ENCODE results near the gene RBM8A.
A peak's percentile ranks its signal among the peaks of the same experiment; 100 is the strongest.
"Not testable (repeated sequence)": the region's sequence is repeated elsewhere in the genome, so short reads cannot be mapped to it uniquely, and the experiment has no call there.

The RBM8A gene

GRCh38 chr1:145927916-145928643 lies 796 bp upstream of the RBM8A start:
- TF ChIP-seq POLR2AphosphoS5 (IDR thresholded peaks at IDR 0.05; ENCODE audit: borderline replicate concordance, low read depth, low read length) (no peak), FOXP2 (optimal IDR thresholded peaks at IDR 0.05; ENCODE audit: control extremely low read depth, extremely low read length, insufficient read depth) (no peak), EZH2 (IDR thresholded peaks at IDR 0.05) (no peak)
- H3K4me3 ChIP-seq = peak overlapping the region; percentile 100
- H3K9me3 ChIP-seq (ENCODE audit: low read depth, low read length) = no peaks in the 10 kb centered on the region
- H3K9ac ChIP-seq (ENCODE audit: insufficient read length) = peak overlapping the region; percentile 100
- H3K36me3 ChIP-seq (ENCODE audit: insufficient read depth, low read length) = peaks cover 19% of the 10 kb centered on the region
- no peak for DNase-seq (ENCODE audit: low read depth, low spot score)
- H3K27ac ChIP-seq = peak overlapping the region; percentile 99

GRCh38 chr1:145926686-145927062 lies 610 bp downstream of the RBM8A start:
- TF ChIP-seq FOXP2 (optimal IDR thresholded peaks at IDR 0.05; ENCODE audit: control extremely low read depth, extremely low read length, insufficient read depth) = no peak
- TF ChIP-seq POLR2AphosphoS5 (IDR thresholded peaks at IDR 0.05; ENCODE audit: borderline replicate concordance, low read depth, low read length) = no peak
- TF ChIP-seq EZH2 (IDR thresholded peaks at IDR 0.05) = no peak
- peak overlapping the region; percentile 100 for H3K4me3 ChIP-seq

GRCh38 chr1:145922266-145922665 lies 5.0 kb downstream of the RBM8A start:
- no peak for DNase-seq (ENCODE audit: low read depth, low spot score)
- H3K9me3 ChIP-seq (ENCODE audit: low read depth, low read length) = no peaks in the 10 kb centered on the region
- H3K9ac ChIP-seq (ENCODE audit: insufficient read length) = no peak overlapping the region
- no peak overlapping the region for H3K4me3 ChIP-seq
- H3K36me3 ChIP-seq (ENCODE audit: insufficient read depth, low read length) = peaks cover 21% of the 10 kb centered on the region
- peak overlapping the region; percentile 57; the same call in 1 of the 2 replicates for H3K27ac ChIP-seq
- no peak for TF ChIP-seq POLR2AphosphoS5 (IDR thresholded peaks at IDR 0.05; ENCODE audit: borderline replicate concordance, low read depth, low read length)
- no peak for TF ChIP-seq FOXP2 (optimal IDR thresholded peaks at IDR 0.05; ENCODE audit: control extremely low read depth, extremely low read length, insufficient read depth)
- TF ChIP-seq EZH2 (IDR thresholded peaks at IDR 0.05) = no peak

More at GRCh38 chr1:145926686-145927062, 610 bp downstream of the RBM8A start:
- no peak for DNase-seq (ENCODE audit: low read depth, low spot score)
- Histone ChIP-seq H3K27ac (peak overlapping the region; percentile 89), H3K9ac (ENCODE audit: insufficient read length) (peak overlapping the region; percentile 100), H3K36me3 (ENCODE audit: insufficient read depth, low read length) (peaks cover 21% of the 10 kb centered on the region), H3K9me3 (ENCODE audit: low read depth, low read length) (no peaks in the 10 kb centered on the region)

GRCh38 chr1:145920297-145920696 lies 7.0 kb downstream of the RBM8A start:
- H3K36me3 ChIP-seq (ENCODE audit: insufficient read depth, low read length); H3K4me3 ChIP-seq; DNase-seq (ENCODE audit: low read depth, low spot score); H3K27ac ChIP-seq; H3K9ac ChIP-seq (ENCODE audit: insufficient read length); H3K9me3 ChIP-seq (ENCODE audit: low read depth, low read length): not testable (repeated sequence)

- Histone ChIP-seq H3K4me3 (peak overlapping the region; percentile 90), H3K36me3 (ENCODE audit: insufficient read depth, low read length) (peaks cover 9% of the 10 kb centered on the region), H3K9me3 (ENCODE audit: low read depth, low read length) (no peaks in the 10 kb centered on the region), H3K27ac (peak overlapping the region; percentile 84), H3K9ac (ENCODE audit: insufficient read length) (peak overlapping the region; percentile 87)
- no peak for DNase-seq (ENCODE audit: low read depth, low spot score)
- TF ChIP-seq POLR2AphosphoS5 (IDR thresholded peaks at IDR 0.05; ENCODE audit: borderline replicate concordance, low read depth, low read length) (no peak), EZH2 (IDR thresholded peaks at IDR 0.05) (no peak), FOXP2 (optimal IDR thresholded peaks at IDR 0.05; ENCODE audit: control extremely low read depth, extremely low read length, insufficient read depth) (no peak)
Observed at GRCh38 chr1:145918992-145919939, 8.0 kb downstream of the RBM8A start.

DNA sequence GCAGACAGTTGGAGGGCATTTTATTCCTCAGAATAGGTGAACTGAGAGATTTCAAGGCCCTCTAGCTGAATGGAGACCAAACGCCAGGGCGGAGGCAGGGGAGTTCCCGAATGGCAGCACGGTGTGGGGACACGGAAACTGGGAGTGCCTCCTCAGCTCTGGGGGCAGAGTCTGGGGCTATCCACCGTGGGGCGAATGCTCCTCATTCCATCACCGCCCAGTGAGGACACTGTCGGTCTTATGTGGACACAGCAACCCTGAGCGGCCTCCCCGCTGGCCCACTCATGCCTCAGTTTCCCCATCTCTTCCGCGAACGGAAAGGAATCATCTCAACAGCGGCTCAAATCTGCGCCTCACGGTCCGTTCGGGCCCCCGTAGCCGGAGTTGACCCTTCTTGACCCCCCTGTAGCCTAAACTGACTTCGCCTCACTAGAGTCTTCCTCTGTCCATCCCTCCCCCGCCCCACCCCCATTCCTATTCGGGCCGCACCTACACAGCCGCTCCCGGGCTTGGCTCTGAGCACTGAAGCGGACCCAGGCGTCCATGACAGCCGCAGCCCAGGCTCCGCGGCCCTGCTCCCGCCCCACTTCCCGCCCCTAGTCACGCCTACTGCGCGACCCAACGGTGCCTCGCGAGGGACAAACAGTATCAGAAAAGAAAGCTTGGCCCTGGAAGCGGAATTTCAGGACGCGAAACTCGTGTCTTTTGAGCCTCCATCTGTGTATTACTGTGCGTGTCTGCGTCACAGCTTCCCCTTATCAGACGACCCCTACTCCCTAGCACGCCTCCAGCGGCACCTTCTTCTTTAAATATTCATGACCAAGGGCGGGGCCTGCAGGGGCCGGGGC lies 8.9 kb downstream of the RBM8A start, which contains the start of gene PEX11B:
TSS of gene PEX11B (minus strand) at position 574 of the 848 bp plus-strand sequence. CDS start at position 545, 29 bp downstream.
- peaks cover 5% of the 10 kb centered on the region for H3K36me3 ChIP-seq (ENCODE audit: insufficient read depth, low read length)
- TF ChIP-seq POLR2AphosphoS5 (IDR thresholded peaks at IDR 0.05; ENCODE audit: borderline replicate concordance, low read depth, low read length) = peak; percentile 66; the same call in 1 of the 2 replicates
- no peak for TF ChIP-seq EZH2 (IDR thresholded peaks at IDR 0.05)
- H3K9me3 ChIP-seq (ENCODE audit: low read depth, low read length) = no peaks in the 10 kb centered on the region
- peak within 1 kb of the TSS; percentile 90 for H3K4me3 ChIP-seq
- DNase-seq (ENCODE audit: low read depth, low spot score) = peak; percentile 76
- peak within 1 kb of the TSS; percentile 84 for H3K27ac ChIP-seq
- H3K9ac ChIP-seq (ENCODE audit: insufficient read length) = peak within 1 kb of the TSS; percentile 87

DNA sequence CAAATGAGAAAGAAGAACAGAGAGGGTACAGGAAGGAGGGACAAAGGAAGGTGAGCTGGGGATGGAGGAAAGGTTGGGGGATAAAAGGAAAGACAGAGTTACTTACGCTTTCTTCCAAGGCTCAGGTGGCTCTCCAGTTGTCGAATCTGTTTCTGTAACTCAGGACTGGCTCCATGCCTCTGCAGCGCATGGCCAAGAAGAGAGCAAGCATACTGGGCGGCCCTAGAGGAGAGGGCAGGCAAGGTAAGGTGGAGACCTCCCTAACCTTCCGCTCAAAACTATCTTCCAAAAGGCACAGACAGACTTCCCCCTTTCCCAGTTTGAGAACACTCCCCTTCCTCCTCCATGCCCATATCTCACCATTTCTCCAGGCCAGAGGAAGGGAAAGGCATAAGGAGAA lies 9.7 kb downstream of the RBM8A start:
- peak overlapping the region; percentile 87 for H3K9ac ChIP-seq (ENCODE audit: insufficient read length)
- DNase-seq (ENCODE audit: low read depth, low spot score) = no peak
- H3K36me3 ChIP-seq (ENCODE audit: insufficient read depth, low read length) = no peaks in the 10 kb centered on the region
- no peak overlapping the region for H3K27ac ChIP-seq
- H3K4me3 ChIP-seq = peak overlapping the region; percentile 90
- H3K9me3 ChIP-seq (ENCODE audit: low read depth, low read length) = no peaks in the 10 kb centered on the region
- TF ChIP-seq FOXP2 (optimal IDR thresholded peaks at IDR 0.05; ENCODE audit: control extremely low read depth, extremely low read length, insufficient read depth) (no peak), POLR2AphosphoS5 (IDR thresholded peaks at IDR 0.05; ENCODE audit: borderline replicate concordance, low read depth, low read length) (no peak), EZH2 (IDR thresholded peaks at IDR 0.05) (no peak)

- Histone ChIP-seq H3K9me3 (ENCODE audit: low read depth, low read length) (no peaks in the 10 kb centered on the region), H3K4me3 (no peak overlapping the region), H3K27ac (no peak overlapping the region), H3K36me3 (ENCODE audit: insufficient read depth, low read length) (no peaks in the 10 kb centered on the region), H3K9ac (ENCODE audit: insufficient read length) (no peak overlapping the region)
- no peak for DNase-seq (ENCODE audit: low read depth, low spot score)
- no peak for TF ChIP-seq EZH2 (IDR thresholded peaks at IDR 0.05)
- TF ChIP-seq FOXP2 (optimal IDR thresholded peaks at IDR 0.05; ENCODE audit: control extremely low read depth, extremely low read length, insufficient read depth) = no peak
- TF ChIP-seq POLR2AphosphoS5 (IDR thresholded peaks at IDR 0.05; ENCODE audit: borderline replicate concordance, low read depth, low read length) = no peak
Observed at GRCh38 chr1:145916745-145917144, 10.5 kb downstream of the RBM8A start.
